Stimulated activated CD4-positive, alpha-beta T cell treated with anti-CD3 and anti-CD28 coated beads, TNF-alpha, amount 100 ng/mL, for 24 hours (primary cell): ENCODE results near the gene TMOD1.
"Not testable (repeated sequence)": the region's sequence is repeated elsewhere in the genome, so short reads cannot be mapped to it uniquely, and the experiment has no call there.

Experiments used
- DNase-seq, 3 experiments: peaks; one replicate each; pipeline ENCODE4 v3.0.0-alpha.2; 2020; ENCODE audit warnings: low read depth in 3 of 3

The TMOD1 gene

GRCh38 chr9:97498846-97499245, 2.6 kb upstream of the TMOD1 start:
- DNase-seq, result not testable (repeated sequence)

- no peak for DNase-seq
Observed at GRCh38 chr9:97500263-97500662, 1.2 kb upstream of the TMOD1 start.

GRCh38 chr9:97500765-97501176, 695 bp upstream of the TMOD1 start:
- DNase-seq, result no peak

GRCh38 chr9:97501972-97502221, 431 bp downstream of the TMOD1 start:
- no peak for DNase-seq

- DNase-seq, result no peak
Observed at GRCh38 chr9:97502222-97502983, 937 bp downstream of the TMOD1 start.

GRCh38 chr9:97502984-97503861, 1.8 kb downstream of the TMOD1 start:
- no peak for DNase-seq

GRCh38 chr9:97503862-97504210, 2.4 kb downstream of the TMOD1 start:
- DNase-seq, result no peak

- DNase-seq, result no peak
Observed at GRCh38 chr9:97504381-97505216, 3.1 kb downstream of the TMOD1 start.

- no peak for DNase-seq
Observed at GRCh38 chr9:97505845-97506244, 4.4 kb downstream of the TMOD1 start.

- DNase-seq, result no peak
Observed at GRCh38 chr9:97506306-97506705, 4.8 kb downstream of the TMOD1 start.

- DNase-seq, result no peak
Observed at GRCh38 chr9:97506787-97507186, 5.3 kb downstream of the TMOD1 start.

- no peak for DNase-seq
Observed at GRCh38 chr9:97507428-97507984, 6.0 kb downstream of the TMOD1 start.

GRCh38 chr9:97508852-97509251, 7.4 kb downstream of the TMOD1 start:
- DNase-seq, result no peak

GRCh38 chr9:97510797-97511654, 9.6 kb downstream of the TMOD1 start:
- DNase-seq, result no peak

- no peak for DNase-seq
Observed at GRCh38 chr9:97511655-97512427, 10.4 kb downstream of the TMOD1 start.

- DNase-seq, result no peak
Observed at GRCh38 chr9:97512966-97513560, 11.6 kb downstream of the TMOD1 start.

GRCh38 chr9:97514531-97514930, 13.1 kb downstream of the TMOD1 start:
- no peak for DNase-seq

GRCh38 chr9:97515662-97516061, 14.2 kb downstream of the TMOD1 start:
- no peak for DNase-seq

GRCh38 chr9:97516111-97516510, 14.6 kb downstream of the TMOD1 start:
- DNase-seq, result no peak
